ENCODE data around the gene SMIM5. TPM values are rescaled to one million over a fixed set of nuclear protein-coding genes. Genes with fewer than 3 reads are reported as not detected.

SMIM5 gene
- total RNA-seq, 1 donor from 2014 or later: 0.13 TPM

DNA sequence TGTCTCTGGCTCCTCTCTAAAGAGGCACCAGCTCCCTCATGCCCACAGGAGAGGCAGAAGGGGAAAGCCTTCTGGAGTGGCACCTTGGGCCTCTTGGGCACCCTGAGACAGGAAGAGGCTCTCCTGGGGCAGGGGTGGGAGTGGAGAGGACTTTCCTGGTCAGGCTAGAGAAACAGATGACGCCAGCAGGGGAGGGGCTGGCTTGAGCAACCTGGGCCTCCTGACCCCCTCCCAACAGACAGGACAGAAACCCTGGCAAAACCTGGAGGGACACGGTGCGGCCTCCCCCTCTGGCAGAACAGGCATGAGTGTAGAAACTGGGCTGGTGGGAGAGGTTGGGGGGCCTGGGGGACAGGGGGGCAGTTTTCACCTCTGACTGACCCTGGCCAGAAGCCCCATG, 6.1 kb downstream of the SMIM5 start:
- DNase-seq (ENCODE audit: low spot score) (peak; percentile 44), ATAC-seq (no peak)

DNA sequence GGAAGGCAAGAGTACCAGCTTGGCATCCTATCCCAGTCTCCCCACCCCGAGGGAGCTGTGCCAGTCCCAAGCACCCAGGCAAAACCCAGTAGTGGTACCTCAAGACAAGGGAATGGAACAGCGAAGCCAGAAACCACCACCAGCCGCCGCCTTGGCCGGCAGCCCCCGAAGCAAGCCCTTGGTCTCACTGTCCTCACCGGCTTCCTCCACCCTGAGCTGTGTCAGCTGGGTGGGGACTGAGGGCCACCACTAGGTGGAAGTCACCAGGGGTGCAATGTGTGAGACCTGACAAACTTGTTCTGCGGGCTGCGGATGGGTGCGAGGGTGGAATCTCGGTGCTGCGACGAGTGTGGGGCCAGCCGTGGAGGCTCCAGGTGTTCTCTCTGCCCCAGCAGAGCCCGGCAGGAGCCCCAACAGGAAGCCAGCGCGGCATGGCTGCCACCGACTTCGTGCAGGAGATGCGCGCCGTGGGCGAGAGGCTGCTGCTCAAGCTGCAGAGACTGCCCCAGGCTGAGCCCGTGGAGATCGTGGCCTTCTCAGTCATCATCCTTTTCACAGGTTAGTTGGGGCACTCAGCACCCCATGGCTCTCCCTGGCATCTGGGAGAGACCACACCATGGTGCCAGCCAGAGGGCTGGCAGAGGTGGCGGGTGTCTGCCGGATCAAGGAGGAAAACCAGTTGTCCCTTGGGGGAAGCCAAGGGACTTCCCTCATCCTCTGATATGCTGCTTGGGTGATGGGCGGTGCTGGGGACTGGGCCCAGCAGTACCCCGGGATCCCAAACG, 6.7 kb downstream of the SMIM5 start:
- DNase-seq (ENCODE audit: low spot score): peak; percentile 49
- ATAC-seq: no peak

DNA sequence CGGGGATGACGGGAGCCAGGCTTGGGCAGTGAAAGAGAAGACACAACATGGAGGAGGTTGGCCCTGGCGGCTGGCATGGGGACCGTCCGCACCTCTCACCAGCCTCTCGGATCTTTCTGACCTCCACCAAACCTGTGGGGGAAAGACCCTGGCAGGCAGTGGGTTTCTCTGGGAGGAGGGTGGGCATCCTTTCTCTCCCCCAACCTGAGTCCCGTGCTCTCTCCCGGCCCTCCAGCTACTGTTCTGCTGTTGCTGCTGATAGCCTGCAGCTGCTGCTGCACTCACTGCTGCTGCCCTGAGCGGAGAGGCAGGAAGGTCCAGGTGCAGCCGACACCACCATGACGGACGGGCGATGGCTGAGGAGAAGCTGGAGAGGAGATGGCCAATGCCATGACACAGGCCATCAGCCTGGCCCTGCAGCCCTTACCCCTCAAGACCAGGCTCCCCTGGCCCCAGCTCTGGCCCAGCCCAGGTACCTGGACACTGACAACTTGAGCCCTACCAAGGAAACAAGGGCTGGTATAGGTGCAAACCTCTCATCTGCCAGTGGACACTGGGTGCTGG, 7.4 kb downstream of the SMIM5 start:
- ATAC-seq (no peak), DNase-seq (ENCODE audit: low spot score) (no peak)

DNA sequence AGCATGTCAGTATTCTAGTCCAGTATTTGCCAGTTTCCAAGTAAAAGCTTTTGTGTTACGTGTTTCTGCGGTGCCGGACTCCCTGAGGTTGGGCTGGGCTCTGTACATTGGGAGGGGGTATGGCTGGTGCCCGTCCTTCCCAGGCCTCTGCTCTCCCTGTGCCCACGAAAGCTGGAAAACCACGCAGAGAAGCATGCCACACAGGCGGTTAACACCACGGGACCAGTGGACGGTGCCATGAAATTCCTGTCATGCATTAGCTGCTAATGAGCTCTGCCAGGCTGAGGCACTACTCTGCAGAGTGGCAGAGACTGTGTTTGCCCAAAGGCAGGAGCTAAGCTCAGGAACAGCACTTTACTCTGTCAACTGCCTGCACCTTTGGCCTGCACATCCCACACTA, 8.1 kb downstream of the SMIM5 start:
- ATAC-seq (no peak), DNase-seq (ENCODE audit: low spot score) (no peak)

DNA sequence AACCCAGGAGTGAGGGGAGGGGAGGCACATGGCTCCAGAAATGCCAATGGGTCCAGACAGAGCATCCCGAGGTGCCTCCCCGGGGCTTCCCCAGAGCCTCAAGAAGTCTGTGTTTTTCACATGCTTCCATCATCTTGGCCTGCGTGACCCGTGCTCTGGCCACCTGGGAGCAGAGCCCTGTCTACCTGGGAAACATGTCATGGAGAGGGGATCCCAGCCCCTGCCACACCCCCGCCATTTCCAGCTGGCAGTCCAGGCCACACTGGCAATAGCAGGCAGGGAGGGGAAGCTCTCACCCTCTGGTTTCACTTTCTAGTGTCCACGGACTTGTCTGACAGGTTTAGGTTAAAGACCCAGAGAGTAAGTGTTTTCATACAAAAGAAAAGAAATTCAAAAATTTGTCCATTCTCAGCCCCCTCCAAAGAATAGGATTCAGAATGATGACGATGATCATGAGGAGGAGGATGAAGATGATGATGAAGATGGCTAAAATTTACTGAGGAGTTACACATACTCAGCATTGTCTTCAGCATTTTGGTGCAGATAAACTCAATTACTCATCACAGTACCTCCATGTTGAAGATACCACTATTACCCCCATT, 9.0 kb downstream of the SMIM5 start:
- ATAC-seq: no peak

DNA sequence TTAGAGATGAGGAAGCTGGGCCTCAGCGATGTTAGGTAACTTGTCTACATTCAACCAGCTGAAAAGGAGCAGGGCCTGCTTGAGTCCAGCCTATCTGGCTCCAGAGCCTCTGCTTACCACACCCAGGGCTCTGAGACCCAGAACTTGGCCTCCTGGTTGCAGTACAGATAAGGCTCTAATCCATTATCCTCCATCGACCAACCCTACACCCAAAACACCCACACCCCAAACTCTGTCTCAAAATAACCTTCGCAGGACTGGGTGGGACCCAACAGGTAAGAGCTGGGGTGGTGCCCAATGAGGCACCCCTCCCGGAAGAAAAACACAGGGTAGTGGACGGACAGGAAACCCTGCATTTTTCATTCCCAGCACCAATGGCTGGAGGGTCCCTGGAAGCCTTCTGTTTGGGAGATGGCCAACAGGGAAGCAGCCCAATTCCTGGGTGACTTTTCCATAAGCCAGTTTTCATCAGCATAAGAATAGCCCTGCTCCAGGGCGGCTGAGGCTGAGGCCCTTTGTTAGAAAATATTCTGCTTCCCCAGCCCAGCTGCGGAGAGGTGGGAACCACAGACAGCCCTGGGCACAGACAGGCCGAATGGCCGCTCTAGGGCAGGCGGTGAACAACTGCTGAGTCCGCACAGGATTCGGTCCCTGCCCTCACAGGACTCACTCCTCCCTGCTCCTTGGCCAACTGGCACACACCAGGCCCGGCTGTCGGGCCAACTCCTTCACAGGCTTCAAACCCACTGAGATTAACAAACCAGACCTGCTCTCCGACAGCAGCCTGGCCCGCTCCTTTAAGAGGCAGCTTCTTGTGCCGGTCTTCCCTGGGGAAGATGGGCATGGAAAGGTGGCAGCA, 9.8 kb downstream of the SMIM5 start:
- ATAC-seq: no peak
- DNase-seq (ENCODE audit: low spot score): no peak

More for the DNA sequence above, 9.0 kb downstream of the SMIM5 start:
- no peak for DNase-seq (ENCODE audit: low spot score)

DNA sequence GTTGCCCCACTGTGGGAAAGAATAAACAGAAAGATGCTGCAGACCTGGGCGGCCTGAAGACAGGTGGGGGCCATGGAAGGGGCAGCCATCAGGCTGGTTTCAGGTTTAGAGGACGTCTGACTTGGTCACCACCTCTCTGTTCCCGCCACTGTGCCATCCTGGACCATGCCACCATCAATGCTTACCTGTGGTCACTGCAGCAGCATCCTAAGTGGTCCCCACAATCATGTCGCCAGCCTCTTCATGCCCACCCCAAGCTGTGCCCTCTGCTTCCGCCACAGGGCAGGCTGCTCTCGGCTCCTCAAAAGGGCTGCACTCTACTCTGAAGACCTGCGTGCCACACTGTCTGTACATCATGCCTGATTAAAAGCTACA, 10.4 kb downstream of the SMIM5 start:
- no peak for ATAC-seq
- DNase-seq (ENCODE audit: low spot score): no peak

DNA sequence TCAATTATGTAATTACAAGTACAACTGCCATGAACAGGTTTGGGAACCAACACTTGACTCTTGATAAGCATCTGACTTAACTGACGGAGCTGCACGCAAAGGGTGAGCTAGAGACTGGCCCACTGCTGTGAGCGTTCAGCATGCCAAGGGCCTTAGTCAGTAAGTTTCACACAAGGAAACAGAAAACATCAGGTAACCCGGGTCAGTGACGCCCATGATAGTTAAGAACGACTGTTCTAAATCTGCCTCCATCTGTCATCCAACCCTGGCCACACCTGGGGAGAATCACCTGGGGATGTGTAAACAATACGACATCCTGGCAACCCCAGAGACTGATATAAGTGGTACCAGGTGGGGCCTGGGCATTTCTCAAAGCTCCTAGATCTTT, 12.3 kb downstream of the SMIM5 start:
- ATAC-seq (no peak), DNase-seq (ENCODE audit: low spot score) (no peak)

DNA sequence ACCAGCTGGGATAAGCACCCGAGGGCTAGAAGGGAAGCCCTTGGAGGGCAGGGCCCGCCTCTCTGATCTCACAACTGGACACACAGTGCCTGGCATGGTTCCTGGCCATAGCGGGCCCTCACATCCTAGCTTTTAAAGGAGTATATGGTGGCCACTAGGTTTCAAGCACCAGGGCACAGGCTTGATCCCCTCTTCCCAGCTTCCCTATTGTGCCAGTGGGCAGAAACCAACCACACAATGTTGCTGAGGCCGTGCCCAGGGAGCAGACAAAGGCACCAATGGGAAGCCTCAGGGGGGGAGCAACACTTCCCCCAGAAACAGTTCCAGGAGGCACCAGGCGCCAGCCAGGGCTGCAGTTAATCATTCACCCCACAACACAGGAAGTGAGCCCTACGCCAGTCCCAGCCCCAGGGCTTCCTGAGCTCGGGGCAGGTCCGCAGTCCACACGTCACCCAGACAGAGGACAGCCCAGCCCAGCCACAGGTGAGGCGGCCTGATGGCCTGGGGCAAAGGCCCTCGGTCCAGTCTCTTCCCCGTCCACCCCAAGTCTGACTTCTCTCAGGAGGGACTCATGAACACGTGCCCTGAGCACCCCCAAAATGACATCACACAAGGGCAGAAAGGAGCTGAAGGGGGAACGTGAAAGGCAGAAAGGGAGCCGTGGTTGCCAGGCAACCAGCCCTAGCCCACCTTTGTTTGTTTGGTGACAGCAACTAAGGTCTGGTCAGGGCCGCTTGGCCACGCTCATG, 12.8 kb downstream of the SMIM5 start:
- peak; percentile 92 for DNase-seq (ENCODE audit: low spot score)
- peak; percentile 98 for ATAC-seq

DNA sequence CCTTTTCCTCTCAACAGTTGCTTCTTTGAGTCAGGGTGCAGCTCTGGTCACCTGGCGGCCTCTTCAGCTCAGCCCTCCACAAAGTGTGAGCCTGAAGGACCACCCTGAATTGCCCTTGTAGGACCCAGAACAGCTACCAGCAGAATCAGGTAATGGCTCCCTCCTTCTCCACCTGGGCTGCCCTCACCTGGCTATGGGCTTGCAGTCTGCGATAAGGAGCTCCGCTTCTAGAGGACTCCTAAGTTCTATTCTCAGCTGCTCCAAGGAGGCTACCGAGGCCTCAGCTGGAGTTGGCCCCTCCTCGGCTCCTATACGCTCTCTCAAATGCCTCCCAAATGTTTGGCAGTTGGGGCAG, 13.4 kb downstream of the SMIM5 start:
- no peak for DNase-seq (ENCODE audit: low spot score)

DNA sequence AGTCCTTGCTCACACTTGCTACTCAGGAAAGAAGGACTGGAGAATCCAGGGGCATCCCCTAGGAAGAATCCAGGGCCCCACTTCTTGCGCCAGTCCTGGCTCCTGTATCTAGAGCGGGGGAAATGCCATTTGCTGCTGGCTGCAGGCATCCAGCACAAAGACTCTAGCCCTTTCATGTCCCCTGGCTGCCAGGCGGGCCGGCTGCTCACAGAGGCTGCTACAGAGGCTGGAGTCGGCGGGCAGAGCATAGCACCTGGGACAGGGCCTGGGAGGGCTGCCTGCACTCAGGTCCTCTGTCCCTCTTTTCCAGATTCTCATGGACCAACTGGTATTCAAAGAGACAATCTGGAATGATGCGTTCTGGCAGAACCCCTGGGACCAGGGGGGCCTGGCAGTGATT, 13.8 kb downstream of the SMIM5 start:
- DNase-seq (ENCODE audit: low spot score) (no peak), ATAC-seq (no peak)

More for the DNA sequence above, 13.4 kb downstream of the SMIM5 start:
- ATAC-seq: peak; percentile 1

DNA sequence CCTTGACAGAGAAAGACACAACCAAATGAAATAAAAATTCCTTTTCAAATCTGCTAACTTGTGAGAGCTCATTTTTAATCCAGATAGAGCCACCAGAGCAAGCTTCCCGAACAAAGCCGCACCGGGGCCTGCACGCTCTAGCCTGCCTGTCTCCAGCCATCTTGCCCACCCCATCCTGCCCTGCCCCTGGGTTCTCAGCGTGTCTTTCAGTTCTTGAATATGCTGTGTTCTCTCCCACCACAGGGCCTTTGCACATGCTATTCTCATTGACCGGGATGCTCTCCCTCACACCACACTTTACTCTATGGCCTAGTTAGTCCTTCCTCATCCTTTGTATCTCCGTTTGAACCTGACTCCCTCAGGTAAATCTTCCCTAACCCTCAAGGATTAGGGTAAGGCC, 14.7 kb downstream of the SMIM5 start:
- no peak for DNase-seq (ENCODE audit: low spot score)
- no peak for ATAC-seq

DNA sequence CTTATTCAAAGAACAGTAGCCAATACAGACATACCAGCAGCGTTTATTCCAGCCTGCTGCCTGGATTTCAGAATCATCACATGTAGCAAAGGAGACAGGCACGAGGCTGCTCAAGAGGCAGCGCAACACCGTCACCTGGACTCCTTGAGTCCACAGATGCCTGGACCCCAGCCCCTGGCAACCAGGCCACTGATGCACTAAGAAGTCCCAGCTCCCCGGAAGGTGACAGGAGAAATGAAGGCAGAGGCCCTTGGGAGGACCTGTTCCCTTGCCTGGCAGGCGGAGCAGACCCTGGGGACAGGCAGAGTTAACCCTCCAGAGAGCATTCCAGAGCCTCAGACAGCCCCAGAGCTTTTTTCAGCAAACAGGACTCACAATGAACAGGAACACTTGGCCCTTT, 16.5 kb downstream of the SMIM5 start:
- DNase-seq (ENCODE audit: low spot score) (no peak), ATAC-seq (no peak)

DNA sequence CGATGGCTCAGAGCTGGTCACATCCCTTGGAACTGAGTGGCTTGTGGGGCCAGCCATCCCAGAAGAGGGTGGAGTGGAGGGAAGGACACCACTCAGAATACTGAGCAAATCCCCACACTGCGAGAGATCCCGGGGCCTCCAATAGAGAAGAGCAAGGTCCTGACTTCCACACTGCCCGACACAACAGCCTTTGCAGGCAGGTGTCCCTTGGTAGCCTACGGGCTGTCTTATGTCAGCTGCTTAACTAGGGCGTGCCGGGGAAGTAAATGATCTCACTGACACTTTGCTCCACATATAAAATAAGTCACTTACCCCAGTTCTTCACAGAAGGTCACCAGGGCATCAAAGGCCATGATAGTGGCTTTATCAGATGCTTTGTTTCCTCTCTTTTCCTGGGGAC, 17.6 kb downstream of the SMIM5 start:
- no peak for ATAC-seq
- DNase-seq (ENCODE audit: low spot score): no peak

DNA sequence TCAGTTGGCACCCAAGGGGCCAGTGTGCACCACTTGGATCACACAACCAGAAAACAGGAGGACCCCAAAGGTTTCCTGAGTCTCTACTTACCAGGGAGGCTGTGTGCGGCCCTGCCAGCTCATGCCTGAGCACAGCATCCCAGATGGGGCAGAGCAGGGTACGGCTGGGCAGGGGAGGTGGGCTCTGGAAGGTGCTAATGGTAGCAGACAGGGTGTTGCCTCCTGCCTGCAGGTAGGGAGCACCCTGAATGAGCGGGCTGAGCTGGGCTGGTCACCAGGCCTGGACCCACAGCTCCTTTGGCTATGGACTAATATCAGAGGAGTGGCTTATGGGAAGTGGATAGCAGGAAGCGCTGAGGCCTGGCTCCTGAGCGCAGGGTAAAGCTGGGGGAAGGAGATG, 19.1 kb downstream of the SMIM5 start:
- no peak for ATAC-seq
- no peak for DNase-seq (ENCODE audit: low spot score)

DNA sequence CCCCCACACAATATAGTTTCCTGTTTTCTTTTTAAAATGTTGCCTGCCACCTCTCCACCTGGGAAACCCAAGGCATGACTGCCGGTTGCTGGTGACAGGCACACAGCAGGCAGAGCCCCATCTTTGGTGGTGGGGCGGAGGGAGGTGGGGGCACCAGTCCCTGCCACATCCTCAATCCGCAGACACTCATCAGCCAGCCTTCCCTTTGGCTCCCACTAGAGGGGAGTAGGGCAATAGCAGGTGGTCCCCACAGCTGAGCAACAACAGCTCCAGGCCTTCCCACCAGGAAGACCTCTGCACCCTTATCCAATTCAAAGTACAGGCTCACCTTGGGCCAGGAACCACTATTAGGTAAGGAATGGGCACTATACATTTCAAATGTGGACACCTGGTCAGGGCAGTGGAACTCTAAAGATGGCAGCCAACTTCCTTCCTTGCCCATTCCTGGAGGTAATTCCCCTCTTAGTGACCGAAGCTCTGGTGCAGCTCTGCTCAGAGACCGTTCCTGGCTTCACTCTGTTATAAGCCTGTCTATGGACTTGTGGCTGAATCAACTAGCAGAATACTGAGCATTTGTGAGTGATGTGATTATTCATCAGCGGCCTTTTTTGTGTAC, 19.8 kb downstream of the SMIM5 start:
- ATAC-seq (peak; percentile 67), DNase-seq (ENCODE audit: low spot score) (no peak)

DNA sequence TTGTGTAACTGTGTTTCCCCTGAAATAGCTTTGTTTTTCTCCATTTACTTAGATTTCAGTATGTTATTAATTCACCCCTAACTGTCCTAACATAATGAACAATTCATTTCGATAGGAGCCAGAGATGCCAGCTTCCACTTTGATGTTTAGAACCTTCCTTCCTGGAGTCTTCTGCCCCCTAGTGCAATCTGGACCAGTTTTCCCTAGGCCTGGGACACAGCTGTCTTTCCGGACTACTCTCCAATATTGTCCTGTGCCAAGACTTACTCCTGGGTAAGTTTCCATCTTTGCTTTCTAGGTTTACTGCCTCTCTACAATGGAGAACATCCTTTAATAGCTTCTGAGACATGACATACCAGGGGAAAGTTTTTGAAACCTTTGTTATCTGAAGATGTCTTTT, 20.9 kb downstream of the SMIM5 start:
- ATAC-seq: peak; percentile 51
- DNase-seq (ENCODE audit: low spot score): no peak

DNA sequence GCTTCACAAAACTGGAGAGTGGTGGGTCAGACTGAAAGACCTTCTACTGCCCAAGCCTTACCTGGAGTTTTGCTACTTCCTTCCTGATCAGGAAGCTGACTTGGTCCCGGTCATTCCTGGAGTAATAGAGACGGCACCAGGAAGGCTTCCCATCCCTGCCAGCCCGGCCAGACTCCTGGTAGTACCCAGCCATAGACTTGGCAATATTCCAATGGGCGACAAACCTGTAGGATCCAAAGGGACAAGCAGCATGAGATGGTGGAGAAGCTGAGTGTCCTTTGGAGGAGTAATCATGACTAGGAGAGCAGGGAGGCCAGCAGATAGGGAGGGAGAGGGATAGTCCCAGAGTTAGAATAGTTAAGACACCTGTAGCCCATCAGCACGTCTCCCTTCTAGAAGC, 25.0 kb downstream of the SMIM5 start:
- ATAC-seq: no peak
- no peak for DNase-seq (ENCODE audit: low spot score)

DNA sequence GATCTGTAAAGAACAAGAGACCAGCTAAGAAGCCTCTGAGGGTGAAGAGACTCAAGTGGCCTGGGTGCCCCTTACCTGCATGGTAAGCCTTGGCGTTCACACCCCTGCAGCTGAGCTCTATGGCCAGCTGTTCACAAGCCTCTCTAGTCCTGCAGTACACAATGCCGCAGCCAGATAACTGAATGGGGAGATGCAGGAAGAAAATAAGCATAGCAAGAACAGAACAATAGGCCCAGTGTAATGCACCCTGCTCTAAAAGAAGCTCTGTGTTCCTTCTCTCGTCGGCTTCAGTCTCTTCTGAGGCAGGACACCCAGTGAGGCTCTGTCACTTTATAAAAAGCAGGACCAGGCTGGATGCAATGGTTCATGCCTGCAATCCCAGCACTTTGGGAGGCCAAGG, 28.3 kb downstream of the SMIM5 start:
- DNase-seq (ENCODE audit: low spot score): no peak
- no peak for ATAC-seq

DNA sequence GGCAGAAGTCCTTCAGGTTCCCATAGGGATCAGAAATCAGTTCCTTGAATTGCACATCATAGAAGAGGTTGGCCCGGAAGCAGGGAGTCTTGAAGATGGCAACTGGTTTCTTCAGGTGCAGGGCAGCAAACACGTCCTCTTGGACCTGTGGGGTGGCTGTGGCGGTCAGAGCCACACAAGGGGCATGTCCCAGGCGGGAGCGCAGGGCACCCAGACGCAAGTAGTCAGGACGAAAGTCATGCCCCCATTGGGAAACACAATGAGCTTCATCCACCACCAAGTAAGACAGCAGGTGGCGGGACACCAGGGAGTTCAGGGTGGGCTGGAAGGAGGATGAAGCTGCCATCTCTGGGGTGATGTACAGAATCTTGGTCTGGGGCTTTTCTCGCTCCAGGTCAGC, 29.3 kb downstream of the SMIM5 start:
- ATAC-seq: no peak
- no peak for DNase-seq (ENCODE audit: low spot score)

All from left lobe of liver (tissue), 2 donors.